HG02678 (cell line): Measurements from ENCODE around the gene NSD2.
A peak's percentile ranks its signal among the peaks of the same experiment; 100 is the strongest.
"Not testable (repeated sequence)": the region's sequence is repeated elsewhere in the genome, so short reads cannot be mapped to it uniquely, and the experiment has no call there.

Source experiments
- ATAC-seq: cut with Tn5 transposase; IDR thresholded peaks from one replicate; pipeline ENCODE4 v1.9.1; 2021; ENCODE audit warnings: mild to moderate bottlenecking, moderate library complexity; ENCODE audit not compliant: unreplicated experiment

NSD2 gene

DNA sequence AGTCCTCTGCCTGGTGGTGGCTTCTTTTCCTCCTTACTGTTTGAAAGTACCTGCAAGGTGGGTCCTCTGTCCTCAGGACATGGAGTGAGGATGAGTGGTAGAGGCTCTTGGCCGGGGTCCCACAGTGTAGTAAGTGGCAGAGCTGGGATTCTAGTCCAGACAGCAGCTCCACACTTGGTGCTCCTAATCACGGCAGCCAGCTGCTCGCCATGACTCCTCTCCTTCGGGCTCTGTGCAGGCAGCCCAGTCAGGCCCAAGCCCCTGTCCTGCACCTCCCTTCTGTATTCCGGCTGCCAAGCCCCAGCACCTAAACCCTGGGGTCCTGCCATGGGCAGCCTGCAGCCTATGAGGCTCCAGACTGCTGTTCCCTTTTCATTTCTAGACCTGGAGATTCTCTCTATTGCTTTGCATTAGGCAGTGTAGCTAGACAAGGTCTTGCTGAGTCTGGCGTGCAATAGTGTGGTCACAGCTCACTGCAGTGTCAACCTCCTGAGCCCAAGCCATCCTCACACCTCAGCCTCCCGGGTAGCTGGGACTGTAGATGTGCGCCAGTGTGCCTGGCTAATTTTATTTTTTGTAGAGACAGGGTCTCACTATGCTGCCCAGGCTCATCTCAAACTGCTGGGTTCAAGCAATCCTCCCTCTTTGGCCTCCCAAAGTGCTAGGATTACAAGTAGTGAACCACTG lies 24.9 kb downstream of the NSD2 start:
- ATAC-seq: no peak

DNA sequence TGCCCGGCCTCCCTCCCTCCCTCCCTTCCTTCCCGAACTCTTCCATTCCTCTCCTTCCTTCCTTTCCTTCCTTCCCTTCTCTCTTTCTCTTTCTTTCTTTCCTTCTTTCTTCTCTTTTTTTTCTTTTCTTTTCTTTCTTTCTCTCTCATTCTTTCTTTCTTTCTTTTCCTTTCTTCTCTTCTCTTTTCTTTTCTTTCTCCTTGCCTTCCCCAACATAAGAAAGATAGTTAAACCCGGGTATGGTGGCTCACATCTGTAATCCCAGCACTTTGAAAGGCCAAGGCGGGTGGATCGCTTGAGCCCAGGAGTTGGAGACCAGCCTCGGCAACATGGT lies 25.4 kb downstream of the NSD2 start:
- no peak for ATAC-seq

DNA sequence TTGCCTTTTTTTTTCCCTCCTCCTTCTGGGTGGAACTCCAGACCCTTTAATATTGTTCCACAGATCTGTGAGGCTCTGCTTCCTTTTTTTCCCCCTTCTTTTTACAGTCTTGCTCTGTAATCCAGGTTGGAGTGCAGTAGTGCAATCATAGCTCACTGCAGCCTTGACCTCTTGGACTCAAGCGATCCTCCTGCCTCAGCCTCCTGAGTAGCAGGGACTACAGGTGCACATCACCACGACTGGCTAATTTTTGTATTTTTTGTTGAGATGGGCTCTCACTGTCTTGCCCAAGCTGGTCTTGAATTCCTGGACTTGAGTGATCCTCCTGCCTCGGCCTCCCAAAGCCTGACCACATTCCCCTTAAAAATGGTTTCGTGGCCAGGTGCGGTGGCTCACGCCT lies 26.8 kb downstream of the NSD2 start:
- ATAC-seq: no peak

DNA sequence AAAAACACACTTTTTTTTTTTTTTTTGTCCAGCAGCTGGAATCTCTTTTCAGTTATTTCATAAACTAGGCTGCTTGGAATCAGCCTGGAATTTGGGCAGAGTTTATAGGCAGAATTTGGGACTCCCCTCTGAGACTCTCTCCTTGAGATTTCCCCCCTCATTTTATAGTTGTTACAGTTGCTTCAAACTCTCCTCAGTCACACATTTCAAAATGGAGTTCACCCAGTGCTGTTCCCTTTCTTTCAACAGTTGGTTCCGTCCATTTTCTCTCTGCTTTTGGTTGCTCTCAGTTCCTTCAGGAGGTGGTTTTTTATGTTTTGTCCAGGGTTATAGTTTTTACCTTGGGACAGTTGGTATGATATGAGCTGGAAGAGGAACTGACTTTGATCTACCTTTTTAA lies 27.5 kb downstream of the NSD2 start:
- ATAC-seq: no peak

DNA sequence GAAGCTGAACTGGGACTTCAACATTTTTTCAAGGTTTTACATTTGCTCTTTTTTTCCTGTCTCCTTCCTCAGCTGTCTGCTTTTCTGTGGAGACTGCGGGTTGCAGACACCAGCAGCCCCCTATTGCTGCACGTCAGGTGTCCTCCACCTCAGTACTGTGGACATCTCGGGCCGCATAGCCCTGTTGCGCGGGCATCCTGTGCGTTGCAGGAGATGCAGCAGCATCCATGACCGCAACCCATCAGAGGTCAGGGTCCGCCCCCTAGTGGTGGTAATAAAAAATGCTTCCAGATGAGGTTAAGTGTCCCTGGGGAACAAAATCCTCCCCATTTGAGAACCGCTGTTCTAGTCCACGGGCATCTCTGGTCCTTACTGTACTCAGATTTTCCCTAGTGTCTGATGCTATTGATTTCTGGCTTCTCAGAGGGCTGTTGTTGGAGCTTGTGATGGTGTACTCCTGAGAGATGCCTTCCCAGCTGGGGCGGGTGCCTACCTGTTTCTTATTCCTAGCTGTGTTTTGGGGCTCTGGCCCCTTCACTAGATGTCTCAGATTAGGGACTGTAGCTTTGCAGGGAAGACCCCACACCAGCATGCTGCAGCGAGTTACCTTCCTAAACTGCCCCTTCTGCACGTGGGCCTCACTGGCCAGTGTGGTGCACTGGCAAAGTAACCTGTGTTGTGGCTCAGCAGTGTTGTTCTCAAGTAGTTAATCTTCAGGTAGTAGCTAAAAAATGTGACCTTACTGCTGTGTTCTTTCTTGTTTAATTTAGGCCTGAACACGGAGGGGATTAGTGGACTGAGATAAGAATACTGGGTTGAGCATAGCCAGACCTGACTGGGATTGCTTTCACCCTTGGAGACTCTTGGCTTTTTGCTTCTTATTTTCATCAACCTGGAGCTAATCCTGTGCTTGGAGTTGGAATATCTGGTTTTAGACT lies 28.2 kb downstream of the NSD2 start:
- peak; percentile 79 for ATAC-seq

DNA sequence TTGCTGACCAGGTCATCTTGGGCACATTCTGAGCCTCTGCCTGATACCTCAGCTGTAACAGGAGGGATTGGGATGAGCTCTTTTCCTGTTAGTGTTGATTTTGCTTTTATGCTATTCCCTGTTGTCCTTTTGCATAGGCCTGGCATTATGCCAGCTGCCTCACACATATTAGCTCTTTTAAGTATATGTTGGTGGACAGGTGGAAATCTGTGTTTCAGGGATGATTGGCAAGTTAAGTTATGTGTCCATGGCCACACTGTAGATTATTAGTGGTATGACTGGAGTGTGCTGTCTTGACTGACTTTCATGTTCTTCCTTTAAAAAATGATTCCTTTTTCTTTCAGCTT lies 28.9 kb downstream of the NSD2 start:
- no peak for ATAC-seq

DNA sequence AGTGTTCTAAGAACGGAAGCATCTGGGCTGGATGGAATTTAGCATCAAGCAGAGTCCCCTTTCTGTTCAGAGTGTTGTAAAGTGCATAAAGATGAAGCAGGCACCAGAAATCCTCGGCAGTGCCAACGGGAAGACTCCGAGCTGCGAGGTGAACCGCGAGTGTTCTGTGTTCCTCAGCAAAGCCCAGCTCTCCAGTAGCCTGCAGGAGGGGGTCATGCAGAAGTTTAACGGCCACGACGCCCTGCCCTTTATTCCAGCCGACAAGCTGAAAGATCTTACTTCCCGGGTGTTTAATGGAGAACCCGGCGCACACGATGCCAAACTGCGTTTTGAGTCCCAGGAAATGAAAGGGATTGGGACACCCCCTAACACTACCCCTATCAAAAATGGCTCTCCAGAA lies 29.4 kb downstream of the NSD2 start:
- ATAC-seq: no peak

DNA sequence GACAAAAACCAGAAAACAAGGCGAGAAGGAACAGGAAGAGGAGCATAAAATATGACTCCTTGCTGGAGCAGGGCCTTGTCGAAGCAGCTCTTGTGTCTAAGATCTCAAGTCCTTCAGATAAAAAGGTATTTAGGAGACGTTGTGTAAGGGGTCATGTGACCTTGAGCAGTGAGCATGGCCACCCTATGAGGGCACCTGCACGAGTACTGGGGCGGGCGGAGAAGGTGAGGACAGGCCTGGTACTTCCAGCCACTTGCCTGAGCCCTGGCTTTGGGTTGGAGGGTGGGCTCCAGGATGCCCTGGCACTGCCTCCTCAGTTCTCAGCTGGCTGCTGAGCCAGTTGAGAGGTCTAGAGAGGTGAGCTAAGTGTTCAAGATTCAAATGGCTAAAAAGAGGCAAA lies 29.9 kb downstream of the NSD2 start:
- no peak for ATAC-seq

DNA sequence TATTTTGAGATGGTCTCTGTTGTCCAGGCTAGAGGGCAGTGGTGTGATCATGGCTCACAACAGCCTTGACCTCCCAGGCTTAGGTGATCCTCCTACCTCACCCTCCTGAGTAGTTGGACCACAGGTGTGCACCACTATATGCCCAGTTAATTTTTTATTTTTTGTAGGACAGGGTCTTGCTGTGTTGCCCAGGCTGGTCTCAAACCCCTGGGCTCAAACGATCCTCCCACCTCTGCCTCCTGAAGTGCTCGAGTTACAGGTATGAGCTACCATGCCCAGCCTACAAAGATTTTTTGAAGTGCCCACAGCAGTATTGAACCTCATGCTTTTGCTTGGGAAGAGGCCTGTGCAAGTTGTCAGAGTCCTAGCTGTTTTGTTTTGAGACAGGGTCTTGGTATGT lies 31.1 kb downstream of the NSD2 start:
- ATAC-seq: no peak

DNA sequence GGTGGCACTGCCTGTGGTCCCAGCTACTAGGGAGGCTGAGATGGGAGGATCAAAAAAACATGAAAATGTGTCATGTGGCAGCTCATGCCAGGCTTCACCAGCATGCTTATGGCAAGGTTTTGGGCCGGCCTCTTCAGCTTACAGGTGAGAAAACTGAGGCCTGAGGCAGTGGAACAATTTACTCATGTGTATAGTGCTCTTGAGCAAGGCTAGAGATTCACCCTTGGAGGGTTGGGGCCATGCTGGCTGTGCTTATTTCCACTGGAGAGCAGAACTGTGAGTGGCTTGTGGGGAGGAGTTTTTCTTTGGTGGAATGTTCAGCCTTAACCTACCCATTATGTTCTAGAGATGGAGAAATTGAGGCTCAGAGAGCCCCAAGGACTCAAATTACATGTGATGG lies 31.8 kb downstream of the NSD2 start:
- ATAC-seq: no peak

DNA sequence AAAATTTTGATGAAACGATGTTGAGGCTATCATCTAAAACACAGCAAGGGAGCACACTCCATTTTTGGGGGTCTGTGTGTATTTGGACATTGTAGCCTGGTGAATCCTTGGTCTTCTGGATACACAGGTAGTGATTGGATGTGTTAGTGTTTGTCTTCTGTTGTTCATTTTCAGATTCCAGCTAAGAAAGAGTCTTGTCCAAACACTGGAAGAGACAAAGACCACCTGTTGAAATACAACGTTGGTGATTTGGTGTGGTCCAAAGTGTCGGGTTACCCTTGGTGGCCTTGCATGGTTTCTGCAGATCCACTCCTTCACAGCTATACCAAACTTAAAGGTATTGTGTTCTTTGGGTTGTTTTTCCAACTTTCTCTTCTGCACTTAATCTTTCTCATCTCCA lies 32.8 kb downstream of the NSD2 start:
- ATAC-seq: no peak

DNA sequence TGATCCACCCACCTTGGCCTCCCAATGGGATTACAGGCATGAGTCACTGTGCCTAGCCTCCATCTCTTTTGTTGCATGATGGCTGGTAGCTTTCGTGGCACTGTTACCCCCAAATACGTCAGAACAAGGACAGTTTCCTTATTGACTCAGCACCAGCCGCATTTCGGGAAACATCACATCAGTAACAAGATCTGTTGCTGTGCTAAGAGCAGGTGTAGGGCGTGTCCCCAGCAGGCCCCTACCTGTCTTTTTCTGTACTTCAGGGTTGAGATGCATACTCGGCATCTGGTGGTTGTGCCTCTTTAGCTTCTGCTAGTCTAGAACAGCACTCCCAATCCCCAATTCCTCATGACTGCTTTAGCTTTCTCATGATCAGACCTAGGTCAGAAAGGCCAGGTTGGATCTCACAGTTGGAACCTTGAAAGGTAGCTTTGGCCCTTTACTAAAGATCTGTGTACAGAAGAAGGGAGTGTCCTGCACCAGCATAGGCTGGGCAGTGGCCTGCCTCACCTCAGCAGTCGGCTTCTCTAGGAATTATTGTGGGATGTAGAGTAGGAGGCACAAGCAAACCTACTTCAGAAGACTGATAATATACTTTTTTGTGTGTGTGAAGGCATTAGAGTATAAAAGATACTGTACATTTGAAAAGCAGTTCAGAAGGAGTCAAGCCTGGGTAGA lies 36.8 kb downstream of the NSD2 start:
- no peak for ATAC-seq

DNA sequence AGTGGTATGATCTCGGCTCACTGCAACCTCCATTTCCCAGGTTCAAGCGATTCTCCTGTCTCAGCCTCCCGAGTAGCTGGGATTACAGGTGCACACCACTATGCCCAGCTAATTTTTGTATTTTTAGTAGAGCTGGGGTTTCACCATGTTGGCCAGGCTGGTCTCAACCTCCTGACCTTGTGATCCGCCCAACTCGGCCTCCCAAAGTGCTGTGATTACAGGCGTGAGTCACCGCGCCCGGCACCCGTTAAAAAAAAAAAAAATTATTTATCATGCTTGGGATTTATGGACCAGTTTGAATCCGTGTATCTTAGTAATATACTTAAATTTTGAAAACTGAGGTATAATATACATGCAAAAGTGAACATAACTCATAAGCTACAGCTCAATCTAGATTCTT lies 38.5 kb downstream of the NSD2 start:
- ATAC-seq: not testable (repeated sequence)

DNA sequence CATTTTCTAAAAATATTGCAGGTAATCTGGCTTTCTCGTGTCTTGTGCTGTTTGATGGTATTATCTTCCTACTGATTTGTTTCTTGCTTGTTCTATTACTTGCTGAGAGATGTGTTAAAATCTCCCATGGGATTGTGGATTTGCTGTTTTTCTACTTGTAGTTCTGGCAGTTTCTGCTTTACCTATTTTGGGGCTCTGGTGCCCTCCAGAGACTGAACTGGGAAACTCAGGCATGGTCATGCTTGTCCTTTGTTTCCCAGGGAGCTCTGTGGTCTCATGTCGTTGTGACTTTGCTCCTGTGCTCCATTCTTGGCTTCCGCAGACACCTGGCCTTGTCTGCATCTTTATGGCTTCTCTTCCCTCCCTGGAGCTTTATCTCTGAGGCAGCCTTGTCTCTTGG lies 39.5 kb downstream of the NSD2 start:
- no peak for ATAC-seq

DNA sequence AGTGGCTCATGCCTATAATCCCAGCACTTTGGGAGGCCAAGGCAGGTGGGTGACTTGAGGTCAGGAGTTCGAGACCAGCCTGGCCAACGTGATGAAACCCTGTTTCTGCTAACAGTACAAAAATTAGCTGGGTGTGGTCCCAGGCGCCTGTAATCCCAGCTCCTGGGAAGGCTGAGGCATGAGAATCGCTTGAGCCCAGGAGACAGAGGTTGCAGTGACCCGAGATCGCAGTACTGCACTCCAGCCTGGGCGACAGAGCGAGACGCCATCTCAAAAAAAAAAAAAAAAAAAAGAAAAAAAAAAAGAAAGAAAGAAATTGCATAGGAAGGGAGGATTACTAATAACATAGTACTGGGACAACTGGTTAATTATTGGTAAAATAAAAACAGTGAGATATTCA lies 40.1 kb downstream of the NSD2 start:
- ATAC-seq: not testable (repeated sequence)

DNA sequence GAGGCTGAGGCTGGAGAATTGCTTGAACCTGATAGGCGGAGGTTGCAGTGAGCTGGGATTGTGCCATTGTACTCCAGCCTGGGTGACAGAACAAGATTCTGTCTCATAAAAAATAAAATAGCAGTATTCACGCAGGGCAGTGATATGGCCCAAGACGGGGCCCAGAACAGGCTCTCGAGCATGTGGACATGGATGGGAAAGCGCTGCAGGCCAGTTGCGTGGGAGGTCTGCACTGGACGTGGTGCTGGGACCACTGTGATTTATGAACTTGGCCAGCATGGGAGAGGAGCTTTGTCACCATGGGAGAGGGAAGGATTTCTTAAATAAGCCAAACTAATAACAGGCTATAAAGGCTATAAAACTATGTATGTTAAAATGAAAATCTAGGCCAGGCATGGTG lies 51.6 kb downstream of the NSD2 start:
- ATAC-seq: no peak

DNA sequence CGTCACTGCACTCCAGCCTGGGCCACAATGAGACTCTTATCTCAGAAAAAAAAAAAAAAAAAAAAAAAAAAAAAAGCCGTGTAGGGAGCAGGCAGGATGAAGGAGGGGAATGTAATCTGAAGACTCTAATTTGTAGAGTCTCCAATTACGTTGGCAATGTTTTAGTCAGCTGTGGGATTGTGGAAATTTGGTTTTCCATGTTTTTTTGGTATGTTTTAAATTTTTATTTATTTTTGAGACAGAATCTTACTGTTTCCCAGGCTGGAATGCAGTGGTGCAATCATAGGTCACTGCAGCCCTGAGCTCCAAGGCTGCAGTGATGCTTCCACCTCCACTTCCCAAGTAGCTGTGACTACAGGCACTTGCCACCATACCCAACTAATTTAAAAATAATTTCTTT lies 56.5 kb downstream of the NSD2 start:
- ATAC-seq: no peak

DNA sequence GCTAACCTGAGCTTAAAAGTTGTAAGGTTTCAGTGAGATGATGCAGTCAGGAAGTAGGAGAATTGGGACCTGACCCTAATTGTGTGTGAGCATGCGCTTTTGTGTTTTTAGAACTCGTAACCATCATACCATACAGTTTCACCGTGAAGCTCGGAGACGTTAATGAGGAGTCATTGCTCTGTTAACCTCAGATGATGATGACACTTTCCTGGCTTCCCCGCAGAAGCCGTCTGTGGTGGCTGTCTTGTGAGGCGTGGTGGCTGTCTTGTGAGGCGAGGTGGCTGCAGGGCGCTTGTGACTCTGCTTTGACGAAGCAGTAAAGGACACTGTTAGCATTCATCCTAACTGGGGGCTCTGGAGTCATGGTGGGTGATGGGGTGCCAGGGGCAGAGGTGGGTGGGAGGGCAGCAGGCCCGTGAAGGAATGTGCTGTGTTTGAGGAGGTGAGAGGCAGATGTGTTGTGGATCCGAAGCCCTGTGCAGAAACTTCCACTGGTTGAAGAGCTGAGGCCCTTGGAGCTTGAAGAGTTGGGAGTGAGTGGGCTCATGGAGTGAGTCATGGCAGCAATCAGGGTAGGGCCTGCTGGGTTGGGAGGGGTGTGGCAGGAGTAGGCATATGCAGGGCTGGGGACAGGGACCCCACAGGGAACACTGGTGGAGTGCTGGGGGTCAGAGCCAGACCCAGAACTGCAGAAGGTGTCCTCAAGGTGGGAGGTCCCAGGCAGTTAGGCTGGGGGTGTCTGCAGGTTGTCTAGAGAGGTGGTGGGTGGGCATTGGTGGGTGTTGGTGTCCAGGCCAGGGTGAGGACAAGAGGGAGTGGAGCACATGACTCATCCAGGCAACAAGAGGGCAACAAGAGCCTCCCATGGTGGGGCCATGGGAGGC lies 57.4 kb downstream of the NSD2 start:
- no peak for ATAC-seq

DNA sequence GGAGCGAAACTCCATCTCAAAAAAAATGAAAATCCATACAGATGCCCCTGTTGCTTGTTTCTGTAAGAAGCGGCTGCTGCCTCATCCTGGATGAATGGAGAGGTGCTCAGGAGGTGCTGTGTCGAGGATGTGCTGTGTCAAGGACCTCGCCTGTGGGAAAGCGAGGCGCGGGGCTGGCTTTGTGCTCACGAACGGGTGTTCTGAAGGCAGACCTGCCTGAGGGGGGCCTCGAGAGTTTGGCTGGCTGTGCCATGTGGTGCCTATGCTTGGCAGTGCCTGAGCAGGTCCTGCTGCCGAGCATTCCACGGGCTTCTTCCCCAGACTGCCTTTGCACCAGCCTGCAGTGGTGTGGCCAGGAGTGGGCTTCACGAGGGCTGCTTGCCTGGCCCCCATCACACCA lies 61.5 kb downstream of the NSD2 start:
- no peak for ATAC-seq

DNA sequence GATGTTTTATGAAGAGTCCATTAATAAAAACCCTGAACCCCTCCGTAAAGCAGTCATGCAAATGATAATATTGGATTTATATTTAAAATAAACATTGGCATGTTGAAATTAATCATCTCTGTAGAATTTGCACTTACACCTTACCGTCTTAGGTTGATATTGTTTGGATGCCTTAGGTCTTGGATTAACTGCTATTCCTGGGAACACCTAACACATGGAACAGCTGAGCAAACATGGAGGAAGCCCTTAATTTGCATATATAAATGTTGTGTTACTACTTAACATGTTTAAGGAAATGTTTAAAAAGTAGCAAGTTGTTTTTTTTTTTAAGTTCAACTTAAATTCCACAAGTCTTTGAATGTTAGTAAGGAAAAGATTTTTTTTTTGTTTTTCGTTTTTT lies 62.5 kb downstream of the NSD2 start:
- ATAC-seq: no peak

DNA sequence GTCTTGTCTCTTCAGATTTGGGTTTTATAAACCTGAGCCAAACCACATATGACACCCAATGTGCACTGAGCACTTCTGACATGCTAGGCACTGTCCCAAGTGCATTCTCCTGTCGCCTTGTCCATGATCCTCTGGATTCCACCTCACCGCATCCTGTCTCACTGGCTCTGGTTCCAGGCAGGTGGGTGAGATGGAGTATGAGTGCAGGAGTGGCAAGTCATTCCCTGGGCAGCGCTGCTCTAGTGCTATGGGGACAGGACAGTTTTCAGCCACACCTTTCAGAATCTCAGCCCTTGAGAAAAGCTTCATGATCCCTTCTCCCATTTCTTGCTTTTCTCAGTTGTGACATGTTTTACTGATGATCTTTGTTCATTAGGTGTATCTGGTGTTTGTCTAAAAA lies 66.4 kb downstream of the NSD2 start:
- no peak for ATAC-seq
